IMR-90 (cell line): ENCODE measurements around the gene SRXN1. TPM values are rescaled to one million over a fixed set of nuclear protein-coding genes. Genes with fewer than 3 reads are reported as not detected.

Experiments
- ATAC-seq: fragments of 200-7000 bp; cut with Tn5 transposase; 2 replicates; pipeline ENCODE4 v1.9.1; 2020; ENCODE audit warnings: low read depth, mild to moderate bottlenecking, moderate library complexity
- BruUV-seq: library from RNA; stranded (reverse); fragments of 400-500 nt; replicated peaks from 2 replicates; lab custom pipeline; 2021; lab: Mats Ljungman, UMichigan
- CTCF ChIA-PET: fragments of 300-600 bp; formaldehyde crosslinking; extraction: SDS; loops from one replicate; lab custom pipeline; 2021; ENCODE audit warnings: antibody characterized with exemption; lab: Yijun Ruan, JAX
- POLR2A ChIA-PET: fragments of 300-600 bp; sonication (Branson Sonifier 250); formaldehyde crosslinking; loops from one replicate; lab custom pipeline; 2022; ENCODE audit warnings: antibody characterized with exemption; ENCODE audit not compliant: unreplicated experiment; lab: Charles Lee
- DNase-seq: peaks from one replicate; pipeline ENCODE4 v3.0.0; 2013
- H2AFZ ChIP-seq: replicated peaks from 2 replicates; pipeline ENCODE3; 2013; ENCODE audit warnings: low read length, mild to moderate bottlenecking; ENCODE audit not compliant: poor library complexity
- H2AK5ac ChIP-seq: 2 replicates; pipeline ENCODE4 v1.6.1; 2013; ENCODE audit warnings: low read depth, low read length, inconsistent platforms
- H2AK9ac ChIP-seq: replicated peaks from 2 replicates; pipeline ENCODE3; 2013; ENCODE audit warnings: mild to moderate bottlenecking, low read depth, low read length, moderate library complexity; ENCODE audit not compliant: poor library complexity
- H2BK120ac ChIP-seq: 2 replicates; pipeline ENCODE4 v1.6.1; 2013; ENCODE audit warnings: low read depth, low read length, inconsistent platforms
- H2BK15ac ChIP-seq: 3 replicates; pipeline ENCODE4 v1.6.1; 2013; ENCODE audit warnings: low read depth, low read length, inconsistent platforms
- H2BK20ac ChIP-seq: 2 replicates; pipeline ENCODE4 v1.6.1; 2013; ENCODE audit warnings: low read depth, mild to moderate bottlenecking, inconsistent platforms, low read length, moderate library complexity
- H2BK5ac ChIP-seq: 2 replicates; pipeline ENCODE4 v1.6.1; 2013; ENCODE audit warnings: mild to moderate bottlenecking, low read depth, low read length, inconsistent platforms; ENCODE audit not compliant: poor library complexity, severe bottlenecking
- H3K14ac ChIP-seq: replicated peaks from 2 replicates; pipeline ENCODE4 v1.6.1; 2013; ENCODE audit warnings: low read depth, low read length, inconsistent platforms
- H3K18ac ChIP-seq: 2 replicates; pipeline ENCODE4 v1.6.1; 2013; ENCODE audit warnings: low read depth, low read length, control low read depth
- H3K23ac ChIP-seq: 2 replicates; pipeline ENCODE4 v1.6.1; 2013; ENCODE audit warnings: low read depth, low read length, inconsistent platforms
- H3K27ac ChIP-seq: 2 replicates; pipeline ENCODE4 v1.5.1; 2013; ENCODE audit warnings: mild to moderate bottlenecking, control low read depth, low read length; ENCODE audit not compliant: insufficient read depth
- H3K27me3 ChIP-seq: 2 replicates; pipeline ENCODE4 v1.6.1; 2013; ENCODE audit warnings: low read length; ENCODE audit not compliant: control insufficient read depth, insufficient read depth
- H3K36me3 ChIP-seq: 2 replicates; pipeline ENCODE4 v1.6.1; 2013; ENCODE audit warnings: low read length, mixed read lengths; ENCODE audit not compliant: control insufficient read depth, insufficient read depth
- H3K4ac ChIP-seq: 2 replicates; pipeline ENCODE4 v1.6.1; 2013; ENCODE audit warnings: low read depth, low read length, inconsistent platforms
- H3K4me1 ChIP-seq: 2 replicates; pipeline ENCODE4 v1.6.1; 2013; ENCODE audit warnings: low read length, mixed read lengths; ENCODE audit not compliant: control insufficient read depth, insufficient read depth
- H3K4me2 ChIP-seq: 2 replicates; pipeline ENCODE4 v1.6.1; 2013; ENCODE audit warnings: low read depth, mild to moderate bottlenecking, control low read depth, low read length, moderate library complexity
- H3K4me3 ChIP-seq: 2 replicates; pipeline ENCODE4 v1.5.1; 2013; ENCODE audit warnings: low read depth, mild to moderate bottlenecking, control low read depth, low read length, moderate library complexity; ENCODE audit not compliant: insufficient read depth
- H3K56ac ChIP-seq: 2 replicates; pipeline ENCODE4 v1.6.1; 2013; ENCODE audit warnings: low read length, inconsistent platforms; ENCODE audit not compliant: insufficient read depth; ENCODE audit errors: extremely low read depth
- H3K79me1 ChIP-seq, 2 experiments: 2 replicates each; pipeline ENCODE4 v1.6.1; 2013; ENCODE audit warnings: low read length in 2 of 2, inconsistent platforms in 1 of 2, low read depth in 1 of 2
- H3K9ac ChIP-seq: 2 replicates; pipeline ENCODE4 v1.6.1; 2013; ENCODE audit warnings: low read depth, low read length, control low read depth
- H3K9me1 ChIP-seq: 2 replicates; pipeline ENCODE4 v1.6.1; 2013; ENCODE audit warnings: low read length, inconsistent platforms; ENCODE audit not compliant: insufficient read depth
- H3K9me3 ChIP-seq: 2 replicates; pipeline ENCODE4 v1.6.1; 2013; ENCODE audit warnings: low read length; ENCODE audit not compliant: control insufficient read depth, insufficient read depth
- H4K20me1 ChIP-seq: 2 replicates; pipeline ENCODE4 v1.6.1; 2013; ENCODE audit warnings: low read length, inconsistent platforms; ENCODE audit not compliant: insufficient read depth
- H4K5ac ChIP-seq: 2 replicates; pipeline ENCODE4 v1.6.1; 2013; ENCODE audit warnings: mild to moderate bottlenecking, low read depth, low read length, control low read depth
- H4K8ac ChIP-seq, 2 experiments: 2 replicates each; pipeline ENCODE4 v1.6.1; 2013; ENCODE audit warnings: low read depth in 2 of 2, low read length in 2 of 2, control low read depth in 1 of 2, inconsistent platforms in 1 of 2
- H4K91ac ChIP-seq: 2 replicates; pipeline ENCODE4 v1.6.1; 2013; ENCODE audit warnings: low read depth, low read length, inconsistent platforms; ENCODE audit not compliant: insufficient read depth
- BHLHE40 ChIP-seq: fragments of 150-350 bp; IDR thresholded peaks from 2 replicates; pipeline ENCODE4 v1.6.1; 2016; ENCODE audit warnings: mild to moderate bottlenecking, low read depth, low read length
- CEBPB ChIP-seq: IDR thresholded peaks from 2 replicates; pipeline ENCODE4 v1.6.1; 2012; ENCODE audit warnings: low read depth, low read length, improper control_type of control experiment
- CHD1 ChIP-seq: IDR thresholded peaks from 2 replicates; pipeline ENCODE4 v1.6.1; 2012; ENCODE audit warnings: low read depth, low read length, improper control_type of control experiment
- CTCF ChIP-seq: conservative IDR thresholded peaks from 2 replicates; pipeline ENCODE4 v1.5.1; 2012; ENCODE audit warnings: mild to moderate bottlenecking, low read depth, low read length, improper control_type of control experiment
- ELK1 ChIP-seq: fragments of 150-350 bp; IDR thresholded peaks from 2 replicates; pipeline ENCODE4 v1.6.1; 2016; ENCODE audit warnings: low read depth, mild to moderate bottlenecking, low read length, moderate library complexity, borderline replicate concordance
- FOS ChIP-seq: fragments of 150-350 bp; IDR thresholded peaks from 2 replicates; pipeline ENCODE4 v1.6.1; 2016; ENCODE audit warnings: low read depth, low read length
- MAFK ChIP-seq: IDR thresholded peaks from 2 replicates; pipeline ENCODE4 v1.6.1; 2012; ENCODE audit warnings: low read depth, low read length, improper control_type of control experiment
- MAZ ChIP-seq: IDR thresholded peaks from 2 replicates; pipeline ENCODE4 v1.6.1; 2012; ENCODE audit warnings: low read depth, mild to moderate bottlenecking, low read length, improper control_type of control experiment, moderate library complexity, borderline replicate concordance
- MXI1 ChIP-seq: IDR thresholded peaks from 2 replicates; pipeline ENCODE4 v1.6.1; 2012; ENCODE audit warnings: low read depth, mild to moderate bottlenecking, low read length, moderate library complexity, borderline replicate concordance
- NFE2L2 ChIP-seq: fragments of 150-350 bp; IDR thresholded peaks from 2 replicates; pipeline ENCODE4 v1.6.1; 2016; ENCODE audit warnings: low read depth, mild to moderate bottlenecking, low read length
- POLR2A ChIP-seq: IDR thresholded peaks from 2 replicates; pipeline ENCODE4 v1.6.1; 2012; ENCODE audit warnings: mild to moderate bottlenecking, low read depth, low read length
- RAD21 ChIP-seq: IDR thresholded peaks from 2 replicates; pipeline ENCODE4 v1.6.1; 2012; ENCODE audit warnings: low read length, improper control_type of control experiment
- RCOR1 ChIP-seq: IDR thresholded peaks from 2 replicates; pipeline ENCODE4 v1.6.1; 2012; ENCODE audit warnings: mild to moderate bottlenecking, low read length, improper control_type of control experiment; ENCODE audit not compliant: insufficient replicate concordance
- RFX5 ChIP-seq: IDR thresholded peaks from 2 replicates; pipeline ENCODE4 v1.8.0; 2012; ENCODE audit warnings: low read depth, mild to moderate bottlenecking, low read length, moderate library complexity
- SMC3 ChIP-seq: fragments of 150-350 bp; IDR thresholded peaks from 2 replicates; pipeline ENCODE4 v1.6.1; 2016; ENCODE audit warnings: low read depth, mild to moderate bottlenecking, antibody characterized with exemption, low read length, moderate library complexity
- USF2 ChIP-seq: fragments of 150-350 bp; IDR thresholded peaks from 2 replicates; pipeline ENCODE4 v1.6.1; 2017; ENCODE audit warnings: mild to moderate bottlenecking, antibody characterized with exemption, low read length, low read depth
- WGBS, 2 experiments: methylation state at CpG; one replicate each; pipeline versions ENCODE4 v1.1.5 to v1.1.7; 2013; ENCODE audit warnings: missing lambda C conversion rate in 2 of 2; ENCODE audit not compliant: insufficient read length in 1 of 2; ENCODE audit errors: extremely low coverage in 2 of 2; 5-methylcytosine and 5-hydroxymethylcytosine counted together
- dilution Hi-C: fragments of 300-500 bp; cut with HindIII; formaldehyde crosslinking; loops from one replicate; pipeline ENCODE4 v1.14.3; 2018; ENCODE audit warnings: low sequenced_read_pairs; ENCODE audit not compliant: unreplicated experiment
- in situ Hi-C: fragments of 300-500 bp; cut with MboI; formaldehyde crosslinking; loops from 3 replicates; pipeline ENCODE4 v1.14.3; 2019; ENCODE audit warnings: low sequenced_read_pairs, inconsistent platforms, mixed read lengths
- intact Hi-C: fragments of 100-400 bp; cut with micrococcal nuclease; formaldehyde crosslinking; loops from 2 replicates; pipeline ENCODE4 v1.10.0; 2022
- polyA plus RNA-seq, 3 experiments: library from polyadenylated mRNA; depleted of rRNA; stranded (reverse); fragments of >200 nt; gene quantifications; 2 replicates each; pipeline ENCODE4 v1.2.3, GENCODE V29; 2012; ENCODE audit warnings: low replicate concordance in 1 of 3
- total RNA-seq: library from RNA; depleted of rRNA; stranded (reverse); fragments of >200 nt; gene quantifications from 2 replicates; pipeline ENCODE4 v1.2.3, GENCODE V29; 2012

The SRXN1 gene
- total and polyA plus RNA-seq, 2 of the 4 experiments (the other 2 are of a cell fraction): 51.2 to 71.2 TPM

GRCh38 chr20:664576-664975, 11.6 kb upstream of the SRXN1 start:
- H2AK9ac ChIP-seq: no peak overlapping the region
- in situ Hi-C loops (no loop called here), dilution Hi-C loops (no loop called here), intact Hi-C loops (no loop called here)
- DNase-seq (no peak), ATAC-seq (no peak)
- no peak overlapping the region for H2BK5ac ChIP-seq
- H2BK120ac ChIP-seq: no peak overlapping the region
- TF ChIP-seq RAD21 (no peak), USF2 (no peak), ELK1 (no peak), BHLHE40 (no peak), FOS (no peak), CHD1 (no peak), NFE2L2 (no peak), RFX5 (no peak), MAZ (no peak), CEBPB (no peak), MXI1 (no peak), SMC3 (no peak), POLR2A (no peak), CTCF (no peak), MAFK (no peak), RCOR1 (no peak)
- 32% methylated on average over 8 of the region's 13 CpGs; no CpG with 5 or more reads in 1 of the 2 experiments for WGBS, 2 experiments
- no peak overlapping the region for H3K18ac ChIP-seq
- H4K20me1 ChIP-seq: no peaks in the 10 kb centered on the region
- no peak overlapping the region for H3K23ac ChIP-seq
- H3K9me1 ChIP-seq: no peaks in the 10 kb centered on the region
- H4K5ac ChIP-seq: no peak overlapping the region
- H3K27ac ChIP-seq: no peak overlapping the region
- no peaks in the 10 kb centered on the region for H3K79me1 ChIP-seq
- no peak overlapping the region for H3K56ac ChIP-seq
- H4K8ac ChIP-seq: no peak overlapping the region
- ChIA-PET POLR2A (no interaction called here), CTCF (no interaction called here)
- peaks cover 73% of the 10 kb centered on the region for H3K27me3 ChIP-seq
- peaks cover 3% of the 10 kb centered on the region; the same call in 1 of the 2 replicates for H3K4me1 ChIP-seq
- H2AFZ ChIP-seq: no peak overlapping the region
- no peak overlapping the region for H3K9ac ChIP-seq
- H3K14ac ChIP-seq: no peak overlapping the region
- H2BK15ac ChIP-seq: no peak overlapping the region
- no peak overlapping the region for H4K91ac ChIP-seq
- no peaks in the 10 kb centered on the region for H3K36me3 ChIP-seq
- H3K4me3 ChIP-seq: no peak overlapping the region
- H3K4me2 ChIP-seq: no peak overlapping the region
- H2BK20ac ChIP-seq: no peak overlapping the region
- H2AK5ac ChIP-seq: no peak overlapping the region
- no peaks in the 10 kb centered on the region for H3K9me3 ChIP-seq
- H3K4ac ChIP-seq: no peak overlapping the region
- BruUV-seq: no TSS peak
